ENCODE measurements around the gene TNFAIP3. TPM values are rescaled to one million over a fixed set of nuclear protein-coding genes. Genes with fewer than 3 reads are reported as not detected.
"Not testable (repeated sequence)": the region's sequence is repeated elsewhere in the genome, so short reads cannot be mapped to it uniquely, and the experiment has no call there.

The TNFAIP3 gene
- total RNA-seq, 2 donors from 2014 or later = 217 to 268 TPM

DNA sequence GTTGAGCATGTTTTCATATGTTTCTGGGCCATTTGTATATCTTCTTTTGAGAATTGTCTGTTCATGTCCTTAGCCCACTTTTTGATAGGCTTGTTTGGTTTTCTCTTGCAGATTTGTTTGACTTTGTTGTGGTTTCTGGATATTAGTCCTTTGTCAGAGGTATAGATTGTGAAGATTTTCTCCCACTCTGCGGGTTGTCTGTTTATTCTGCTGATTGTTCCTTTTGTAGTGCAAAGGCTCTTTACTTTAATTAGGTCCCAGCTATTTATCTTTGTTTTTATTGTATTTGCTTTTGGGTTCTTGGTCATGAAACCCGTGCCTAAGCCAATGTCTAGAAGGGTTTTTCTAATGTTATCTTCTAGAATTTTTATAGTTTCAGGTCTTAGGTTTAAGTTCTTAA is 29.0 kb upstream of the TNFAIP3 start:
- peaks cover 44 to 56% of the 10 kb centered on the region in 2 donors for H3K36me3 Mint-ChIP-seq
- ATAC-seq; H3K27ac Mint-ChIP-seq; DNase-seq (ENCODE audit: low spot score in 2 of 2): not testable (repeated sequence)
- H3K9me3 Mint-ChIP-seq = peaks cover 41 to 43% of the 10 kb centered on the region in 2 donors

GRCh38 chr6:137838597-137838996 is 28.5 kb upstream of the TNFAIP3 start:
- not testable (repeated sequence) for ATAC-seq; H3K27ac Mint-ChIP-seq; DNase-seq (ENCODE audit: low spot score in 2 of 2)
- peaks cover 50 to 61% of the 10 kb centered on the region in 2 donors for H3K36me3 Mint-ChIP-seq
- H3K9me3 Mint-ChIP-seq = peaks cover 46 to 48% of the 10 kb centered on the region in 2 donors

DNA sequence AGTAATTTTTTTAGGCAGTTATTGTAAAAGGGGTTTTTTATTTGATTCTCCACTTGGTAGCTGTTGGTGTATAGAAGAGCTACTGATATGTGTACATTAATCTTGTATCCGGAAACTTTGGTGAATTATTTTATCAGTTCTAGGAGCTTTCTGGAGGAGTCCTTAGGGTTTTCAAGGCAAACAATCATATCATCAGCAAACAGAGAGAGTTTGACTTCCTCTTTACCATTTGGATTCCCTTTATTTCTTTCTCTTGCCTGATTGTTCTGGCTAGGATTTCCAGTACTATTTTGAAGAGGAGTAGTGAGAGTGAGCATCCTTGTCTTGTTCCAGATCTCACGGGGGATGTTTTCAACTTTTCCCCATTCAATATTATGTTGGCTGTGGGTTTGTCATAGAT is 28.0 kb upstream of the TNFAIP3 start:
- Mint-ChIP-seq H3K9me3 (peaks cover 48 to 53% of the 10 kb centered on the region in 2 donors), H3K36me3 (peaks cover 54 to 65% of the 10 kb centered on the region in 2 donors), H3K27ac (no peak overlapping the region)
- ATAC-seq = no peak
- no peak for DNase-seq (ENCODE audit: low spot score in 2 of 2)

DNA sequence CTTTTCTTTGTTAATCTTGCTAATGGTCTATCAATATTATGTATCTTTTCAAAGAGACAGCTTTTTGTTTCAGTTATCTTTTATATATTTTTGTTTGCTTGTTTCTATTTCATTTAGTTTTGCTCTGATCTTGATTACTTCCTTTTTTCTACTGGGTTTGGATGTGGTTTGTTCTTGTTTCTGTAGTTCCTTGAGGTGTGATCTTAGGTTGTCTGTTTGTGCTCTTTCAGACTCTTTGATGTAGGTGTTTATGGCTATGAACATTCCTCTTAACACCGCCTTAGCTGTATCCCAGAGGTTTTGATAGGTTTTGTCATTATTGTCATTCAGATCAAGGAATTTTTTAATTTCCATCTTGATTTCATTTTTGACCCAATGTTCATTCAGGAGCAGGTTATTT is 26.8 kb upstream of the TNFAIP3 start:
- Mint-ChIP-seq H3K27ac (no peak overlapping the region), H3K36me3 (peaks cover 54 to 60% of the 10 kb centered on the region in 2 donors), H3K9me3 (peaks cover 48 to 56% of the 10 kb centered on the region in 2 donors)
- ATAC-seq = no peak
- no peak for DNase-seq (ENCODE audit: low spot score in 2 of 2)

GRCh38 chr6:137843211-137843610 is 23.8 kb upstream of the TNFAIP3 start:
- Mint-ChIP-seq H3K36me3 (peaks cover 51 to 55% of the 10 kb centered on the region in 2 donors), H3K27ac (no peak overlapping the region), H3K9me3 (peaks cover 40 to 51% of the 10 kb centered on the region in 2 donors)
- DNase-seq (ENCODE audit: low spot score in 2 of 2) (no peak), ATAC-seq (no peak)

DNA sequence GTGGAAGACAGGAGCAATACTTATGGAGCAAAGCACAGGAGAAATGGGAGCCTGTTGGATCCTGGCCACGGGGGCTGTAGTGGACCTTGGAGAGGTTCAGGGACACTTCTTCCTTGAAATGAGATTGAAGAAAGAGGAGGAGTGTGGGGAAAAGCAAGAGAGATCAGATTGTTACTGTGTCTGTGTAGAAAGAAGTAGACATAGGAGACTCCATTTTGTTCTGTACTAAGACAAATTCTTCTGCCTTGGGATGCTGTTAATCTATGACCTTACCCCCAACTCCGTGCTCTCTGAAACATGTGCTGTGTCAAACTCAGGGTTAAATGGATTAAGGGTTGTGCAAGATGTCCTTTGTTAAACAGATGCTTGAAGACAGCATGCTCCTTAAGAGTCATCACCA is 22.7 kb upstream of the TNFAIP3 start:
- ATAC-seq; H3K27ac Mint-ChIP-seq; DNase-seq (ENCODE audit: low spot score in 2 of 2): not testable (repeated sequence)
- Mint-ChIP-seq H3K9me3 (peaks cover 33 to 44% of the 10 kb centered on the region in 2 donors), H3K36me3 (peaks cover 40 to 44% of the 10 kb centered on the region in 2 donors)

DNA sequence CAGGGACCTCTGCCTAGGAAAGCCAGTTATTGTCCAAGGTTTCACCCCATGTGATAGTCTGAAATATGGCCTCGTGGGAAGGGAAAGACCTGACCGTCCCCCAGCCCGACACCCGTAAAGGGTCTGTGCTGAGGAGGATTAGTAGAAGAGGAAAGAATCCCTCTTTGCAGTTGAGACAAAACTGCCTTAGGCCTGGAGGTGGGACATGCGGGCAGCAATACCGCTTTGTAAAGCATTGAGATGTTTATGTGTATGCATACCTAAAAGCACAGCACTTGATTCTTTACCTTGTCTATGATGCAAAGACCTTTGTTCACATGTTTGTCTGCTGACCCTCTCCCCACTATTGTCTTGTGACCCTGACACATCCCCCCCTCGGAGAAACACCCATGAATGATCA is 22.3 kb upstream of the TNFAIP3 start:
- H3K9me3 Mint-ChIP-seq = peaks cover 33 to 41% of the 10 kb centered on the region in 2 donors
- not testable (repeated sequence) for DNase-seq (ENCODE audit: low spot score in 2 of 2); H3K27ac Mint-ChIP-seq; ATAC-seq
- H3K36me3 Mint-ChIP-seq = peaks cover 36 to 39% of the 10 kb centered on the region in 2 donors

DNA sequence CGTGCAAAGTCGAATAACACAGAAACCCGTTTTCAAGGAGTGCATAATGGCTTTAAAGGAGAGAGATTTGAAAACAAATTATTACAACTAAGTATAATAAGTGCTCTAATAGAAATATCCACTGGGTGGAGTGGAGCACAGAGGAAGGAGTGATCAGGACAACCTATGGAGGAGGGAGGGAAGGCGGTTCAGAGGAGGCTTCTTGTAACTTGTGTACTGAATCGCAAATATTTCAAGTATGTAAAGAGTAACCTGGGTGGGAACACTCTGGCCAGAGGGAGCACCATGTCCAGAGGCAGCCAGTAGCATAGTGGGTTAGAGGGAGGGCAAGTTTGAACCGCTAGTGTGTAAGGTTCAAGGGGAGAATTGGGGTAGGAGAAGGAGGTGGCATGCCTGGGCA is 21.6 kb upstream of the TNFAIP3 start:
- Mint-ChIP-seq H3K27ac (no peak overlapping the region), H3K9me3 (peaks cover 26 to 34% of the 10 kb centered on the region in 2 donors), H3K36me3 (peaks cover 30 to 32% of the 10 kb centered on the region in 2 donors)
- ATAC-seq = no peak
- DNase-seq (ENCODE audit: low spot score in 2 of 2) = no peak

- Mint-ChIP-seq H3K36me3 (peaks cover 22 to 24% of the 10 kb centered on the region in 2 donors), H3K27ac (no peak overlapping the region), H3K9me3 (peaks cover 18 to 27% of the 10 kb centered on the region in 2 donors)
- DNase-seq (ENCODE audit: low spot score in 2 of 2) (no peak), ATAC-seq (no peak)
Measured at GRCh38 chr6:137846274-137846673, 20.8 kb upstream of the TNFAIP3 start.

GRCh38 chr6:137846772-137847313 is 20.2 kb upstream of the TNFAIP3 start:
- ATAC-seq (no peak), DNase-seq (ENCODE audit: low spot score in 2 of 2) (no peak)
- Mint-ChIP-seq H3K36me3 (peaks cover 19 to 21% of the 10 kb centered on the region in 2 donors), H3K9me3 (peaks cover 15 to 23% of the 10 kb centered on the region in 2 donors), H3K27ac (no peak overlapping the region)

DNA sequence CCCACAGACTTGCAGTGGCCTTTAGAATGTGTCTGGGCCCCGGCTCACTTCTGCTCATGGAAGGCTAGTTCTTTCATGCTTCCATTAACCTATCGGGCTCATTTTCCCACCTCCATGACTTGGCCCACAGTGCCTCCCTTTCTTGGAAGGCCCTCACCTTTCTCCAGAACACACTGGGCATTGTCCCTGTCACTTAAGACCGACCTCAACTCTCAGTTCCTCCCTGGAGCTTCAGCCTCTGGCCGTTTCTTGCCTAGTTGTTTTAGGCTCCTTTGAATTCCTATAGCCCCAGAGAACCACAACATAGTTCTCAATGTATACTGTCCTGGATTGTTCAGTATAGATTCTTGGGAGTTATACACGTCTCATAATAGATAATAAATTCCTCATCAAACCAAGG is 19.3 kb upstream of the TNFAIP3 start:
- DNase-seq (ENCODE audit: low spot score in 2 of 2) (no peak), ATAC-seq (no peak)
- peaks cover 11 to 12% of the 10 kb centered on the region in 2 donors for H3K36me3 Mint-ChIP-seq
- H3K27ac Mint-ChIP-seq = no peak overlapping the region
- H3K9me3 Mint-ChIP-seq = peaks cover 7 to 14% of the 10 kb centered on the region in 2 donors

- Mint-ChIP-seq H3K27ac (no peak overlapping the region), H3K9me3 (peaks cover under 1 to 6% of the 10 kb centered on the region in 2 donors)
- DNase-seq (ENCODE audit: low spot score in 2 of 2) = no peak
Measured at GRCh38 chr6:137848672-137849071, 18.4 kb upstream of the TNFAIP3 start.

GRCh38 chr6:137849181-137849980 is 17.7 kb upstream of the TNFAIP3 start:
- DNase-seq (ENCODE audit: low spot score in 2 of 2) (no peak), ATAC-seq (peak; percentile 95 to 97)
- Mint-ChIP-seq H3K27ac (peak overlapping the region in 1 of 2 donors; percentile 47), H3K9me3 (no peaks in the 10 kb centered on the region), H3K36me3 (no peaks in the 10 kb centered on the region)

More at GRCh38 chr6:137848672-137849071, 18.4 kb upstream of the TNFAIP3 start:
- H3K36me3 Mint-ChIP-seq = peaks cover 3 to 4% of the 10 kb centered on the region in 2 donors
- no peak for ATAC-seq

- H3K27ac Mint-ChIP-seq = peak overlapping the region in 1 of 2 donors; percentile 47
- no peak for ATAC-seq
- H3K36me3 Mint-ChIP-seq = no peaks in the 10 kb centered on the region
- no peak for DNase-seq (ENCODE audit: low spot score in 2 of 2)
- no peaks in the 10 kb centered on the region for H3K9me3 Mint-ChIP-seq
Measured at GRCh38 chr6:137849981-137850714, 16.9 kb upstream of the TNFAIP3 start.

DNA sequence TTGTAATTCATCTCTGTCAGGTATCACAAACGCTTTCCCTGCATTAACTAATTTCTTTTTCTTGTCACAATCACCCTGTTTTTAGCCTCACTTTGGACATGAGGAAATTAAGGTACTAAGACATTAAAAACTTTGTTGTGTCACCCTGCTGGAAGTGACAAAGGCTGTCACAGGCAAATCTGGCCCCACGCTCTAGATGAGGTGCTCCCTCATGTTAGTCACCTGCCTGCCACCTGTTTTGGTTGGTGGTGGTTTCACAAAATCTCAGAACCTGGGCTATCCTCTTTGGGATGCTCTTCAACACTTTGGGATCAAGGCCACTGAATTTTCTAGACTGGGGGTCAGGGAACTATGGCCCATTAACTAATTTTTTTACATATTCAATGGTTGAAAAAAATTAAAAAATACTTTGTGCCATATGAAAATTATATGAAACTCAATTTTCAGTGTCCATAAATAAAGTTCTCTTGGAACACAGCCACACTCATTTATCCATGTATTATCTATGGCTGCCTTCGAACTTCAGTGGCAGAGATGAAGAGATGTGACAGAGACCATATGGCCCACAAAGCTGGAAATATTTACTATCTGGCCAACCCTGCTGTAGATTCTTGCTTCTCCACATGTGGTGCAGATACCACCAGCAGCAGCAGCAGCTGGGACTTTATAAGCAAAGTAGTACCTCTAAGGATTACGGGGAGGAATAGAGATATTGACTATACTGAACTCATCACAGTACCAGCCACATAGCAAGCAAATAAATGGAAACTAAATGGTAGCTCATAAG is 16.1 kb upstream of the TNFAIP3 start:
- H3K36me3 Mint-ChIP-seq = peaks cover 0 to 7% of the 10 kb centered on the region in 2 donors
- peak overlapping the region; percentile 19 to 47 for H3K27ac Mint-ChIP-seq
- no peak for DNase-seq (ENCODE audit: low spot score in 2 of 2)
- ATAC-seq = peak in 1 of 2 donors; percentile 19
- H3K9me3 Mint-ChIP-seq = peaks cover 3 to 5% of the 10 kb centered on the region in 2 donors

GRCh38 chr6:137851669-137852068 is 15.4 kb upstream of the TNFAIP3 start:
- peak overlapping the region in 1 of 2 donors; percentile 47 for H3K27ac Mint-ChIP-seq
- peaks cover 5 to 12% of the 10 kb centered on the region in 2 donors for H3K36me3 Mint-ChIP-seq
- H3K9me3 Mint-ChIP-seq = peaks cover 6 to 9% of the 10 kb centered on the region in 2 donors
- no peak for DNase-seq (ENCODE audit: low spot score in 2 of 2)
- ATAC-seq = peak; percentile 50 to 56

All from activated naive CD4-positive, alpha-beta T cell treated with anti-CD3 and anti-CD28 coated beads, Interleukin-2, amount 50 U/mL, for 72 hours (primary cell).